Uterus (tissue), 2 donors: ENCODE data around the gene MELK.

Source experiments
- CTCF ChIP-seq, 4 experiments: fragments of 200-600 bp in 2 of 4; fragments of 450-650 bp in 2 of 4; sonication (generic) in 2 of 4; IDR thresholded peaks; one replicate each; pipeline ENCODE4 v1.5.1; 2016 to 2019; ENCODE audit warnings: antibody characterized with exemption in 4 of 4, mild to moderate bottlenecking in 2 of 4, moderate library complexity in 1 of 4
- POLR2A ChIP-seq, 2 donors: fragments of 450-650 bp; IDR thresholded peaks; one replicate each; pipeline ENCODE4 v1.6.1; 2016; ENCODE audit warnings: antibody characterized with exemption in 2 of 2, mild to moderate bottlenecking in 1 of 2, moderate library complexity in 1 of 2

- TF ChIP-seq CTCF (IDR thresholded peaks at IDR 0.05) (no peak), POLR2A (IDR thresholded peaks at IDR 0.05) (no peak)
Measured at GRCh38 chr9:36718612-36719011, 145.9 kb downstream of the MELK start.
